WTC11 (cell line): ENCODE data around the gene PSAT1. TPM values are rescaled to one million over a fixed set of nuclear protein-coding genes. Genes with fewer than 3 reads are reported as not detected.
A peak's percentile ranks its signal among the peaks of the same experiment; 100 is the strongest.

Source experiments
- ATAC-seq: fragments of 200-7000 bp; cut with Tn5 transposase; 2 replicates; pipeline ENCODE4 v1.10.0; 2021; ENCODE audit warnings: mild to moderate bottlenecking, moderate library complexity
- CTCF ChIA-PET: fragments of 300-600 bp; sonication (Branson Sonifier 250); formaldehyde crosslinking; loops from one replicate; lab custom pipeline; 2021; ENCODE audit warnings: antibody characterized with exemption; lab: Charles Lee
- POLR2A ChIA-PET: fragments of 350-600 bp; sonication (Branson Sonifier 250); formaldehyde crosslinking; loops from one replicate; lab custom pipeline; 2021; ENCODE audit warnings: antibody characterized with exemption; lab: Charles Lee
- DNase-seq: peaks from one replicate; pipeline ENCODE4 v3.0.0; 2021; ENCODE audit warnings: low spot score
- H3K27ac Mint-ChIP-seq: 2 replicates; pipeline ENCODE4 v1.8.0; 2021; ENCODE audit warnings: mixed read lengths
- H3K27me3 Mint-ChIP-seq: 2 replicates; pipeline ENCODE4 v1.8.0; 2021; ENCODE audit warnings: low read depth, mild to moderate bottlenecking, moderate library complexity, mixed read lengths
- H3K36me3 Mint-ChIP-seq: 2 replicates; pipeline ENCODE4 v1.8.0; 2021; ENCODE audit warnings: mixed read lengths
- H3K4me1 Mint-ChIP-seq: 2 replicates; pipeline ENCODE4 v1.8.0; 2022; ENCODE audit warnings: mixed read lengths
- H3K4me3 Mint-ChIP-seq: 2 replicates; pipeline ENCODE4 v1.8.0; 2021; ENCODE audit warnings: mild to moderate bottlenecking, moderate library complexity, mixed read lengths
- H3K9me3 Mint-ChIP-seq: 2 replicates; pipeline ENCODE4 v1.8.0; 2021; ENCODE audit warnings: mixed read lengths
- CTCF ChIP-seq: fragments of 200-600 bp; IDR thresholded peaks from 2 replicates; pipeline ENCODE4 v1.8.0; 2022; ENCODE audit warnings: antibody characterized with exemption
- FOXP1 ChIP-seq: sonication (generic); formaldehyde crosslinking; IDR thresholded peaks from 2 replicates; pipeline ENCODE4 v1.8.0; 2022; ENCODE audit warnings: missing genetic modification reagents, mild to moderate bottlenecking, moderate library complexity, borderline replicate concordance
- HMGA2 ChIP-seq: fragments of 250-450 bp; sonication (Bioruptor Pico); IDR thresholded peaks from 2 replicates; pipeline ENCODE4 v1.4.0; 2021; ENCODE audit warnings: mild to moderate bottlenecking, moderate library complexity
- HMGXB4 ChIP-seq: sonication (generic); formaldehyde crosslinking; IDR thresholded peaks from 2 replicates; pipeline ENCODE4 v1.8.1; 2023; ENCODE audit warnings: mild to moderate bottlenecking, moderate library complexity, missing genetic modification reagents
- MLX ChIP-seq: sonication (generic); formaldehyde crosslinking; IDR thresholded peaks from 2 replicates; pipeline ENCODE4 v1.8.1; 2023; ENCODE audit warnings: mild to moderate bottlenecking, missing genetic modification reagents, moderate library complexity
- NFE2L1 ChIP-seq: sonication (generic); formaldehyde crosslinking; IDR thresholded peaks from 2 replicates; pipeline ENCODE4 v1.8.1; 2023; ENCODE audit warnings: missing genetic modification reagents
- NFYB ChIP-seq: sonication (generic); formaldehyde crosslinking; conservative IDR thresholded peaks from 2 replicates; pipeline ENCODE4 v1.8.0; 2022; ENCODE audit warnings: low read depth, missing genetic modification reagents
- NR1H2 ChIP-seq: sonication (generic); formaldehyde crosslinking; IDR thresholded peaks from 2 replicates; pipeline ENCODE4 v1.9.0; 2021; ENCODE audit warnings: mild to moderate bottlenecking, moderate library complexity, missing genetic modification reagents
- NR3C1 ChIP-seq: sonication (generic); formaldehyde crosslinking; conservative IDR thresholded peaks from 2 replicates; pipeline ENCODE4 v1.8.1; 2023; ENCODE audit warnings: low read depth, mild to moderate bottlenecking, missing genetic modification reagents
- PREB ChIP-seq: sonication (generic); formaldehyde crosslinking; IDR thresholded peaks from 2 replicates; pipeline ENCODE4 v1.8.1; 2022; ENCODE audit warnings: mild to moderate bottlenecking, missing genetic modification reagents, moderate library complexity, borderline replicate concordance
- TCF7 ChIP-seq: sonication (generic); formaldehyde crosslinking; IDR thresholded peaks from 2 replicates; pipeline ENCODE4 v1.8.0; 2022; ENCODE audit warnings: mild to moderate bottlenecking, low read depth, missing genetic modification reagents, moderate library complexity
- TEAD1 ChIP-seq: sonication (generic); formaldehyde crosslinking; IDR thresholded peaks from 2 replicates; pipeline ENCODE4 v1.8.0; 2022; ENCODE audit warnings: mild to moderate bottlenecking, missing genetic modification reagents
- ZNF281 ChIP-seq: sonication (generic); formaldehyde crosslinking; IDR thresholded peaks from 2 replicates; pipeline ENCODE4 v1.8.0; 2023; ENCODE audit warnings: mild to moderate bottlenecking, missing genetic modification reagents
- ZNF416 ChIP-seq: fragments of 250-450 bp; sonication (Bioruptor Pico); IDR thresholded peaks from 2 replicates; pipeline ENCODE4 v1.9.0; 2021; ENCODE audit warnings: mild to moderate bottlenecking, inconsistent platforms
- ZNF532 ChIP-seq: fragments of 250-450 bp; sonication (Bioruptor Pico); IDR thresholded peaks from 2 replicates; pipeline ENCODE4 v1.9.0; 2021; ENCODE audit warnings: mild to moderate bottlenecking, borderline replicate concordance
- total RNA-seq: library from RNA; stranded (reverse); gene quantifications from 3 replicates; pipeline ENCODE4 v1.2.3, GENCODE V29; 2021

Gene PSAT1
- total RNA-seq, 1 experiment from 2014 or later, result 240 TPM

- ATAC-seq (peak; percentile 46), DNase-seq (no peak)
- peaks cover 25% of the 10 kb centered on the region for H3K4me1 Mint-ChIP-seq
- TF ChIP-seq NR3C1 (CRISPR knock-in tag), result no peak
- TF ChIP-seq TEAD1 (CRISPR knock-in tag), result no peak
- no peak for TF ChIP-seq NFYB
- TF ChIP-seq PREB, result no peak
- TF ChIP-seq MLX (CRISPR knock-in tag), result no peak
- no peak for TF ChIP-seq ZNF532
- TF ChIP-seq TCF7 (CRISPR knock-in tag), result no peak
- TF ChIP-seq ZNF416 (CRISPR knock-in tag), result no peak
- TF ChIP-seq FOXP1, result no peak
- TF ChIP-seq ZNF281 (CRISPR knock-in tag), result no peak
- TF ChIP-seq NFE2L1 (CRISPR knock-in tag), result no peak
- no peak for TF ChIP-seq CTCF
- TF ChIP-seq HMGXB4 (CRISPR knock-in tag), result no peak
- no peak for TF ChIP-seq HMGA2 (CRISPR knock-in tag)
- no peak for TF ChIP-seq NR1H2 (CRISPR knock-in tag)
- H3K4me3 Mint-ChIP-seq, result no peak overlapping the region
- ChIA-PET POLR2A (interaction anchor here (2.0 kb wide), 1 partner anchor 10 kb away, joined by 8 read pairs; no protein-coding TSS in a partner anchor), CTCF (no interaction called here)
- no peaks in the 10 kb centered on the region for H3K27me3 Mint-ChIP-seq
- peaks cover 86% of the 10 kb centered on the region for H3K36me3 Mint-ChIP-seq
- no peaks in the 10 kb centered on the region; the same call in 1 of the 2 replicates for H3K9me3 Mint-ChIP-seq
- H3K27ac Mint-ChIP-seq, result peak overlapping the region; percentile 64; the same call in 1 of the 2 replicates
Observed at GRCh38 chr9:78325343-78325742, 28.4 kb downstream of the PSAT1 start.
